CD14-positive monocyte (primary cell): ENCODE measurements around the gene FAM117B. TPM values are rescaled to one million over a fixed set of nuclear protein-coding genes. Genes with fewer than 3 reads are reported as not detected.

Source experiments
- DNase-seq, 3 donors: peaks; one replicate each; pipeline ENCODE4 v3.0.0-alpha.2; 2011 to 2022
- H2AFZ ChIP-seq: 2 replicates; pipeline ENCODE4 v1.6.0; 2012; ENCODE audit warnings: mild to moderate bottlenecking, low read depth, low read length, inconsistent platforms; ENCODE audit not compliant: insufficient read depth, poor library complexity, severe bottlenecking
- H3K27ac ChIP-seq, 2 donors: 1 replicate in 1 of 2; 2 replicates in 1 of 2; pipeline ENCODE4 v1.5.1; 2012 to 2013; ENCODE audit warnings: low read length in 2 of 2, control low read depth in 1 of 2, inconsistent platforms in 1 of 2, low read depth in 1 of 2, mild to moderate bottlenecking in 1 of 2
- H3K27me3 ChIP-seq, 2 donors: one replicate each; pipeline versions ENCODE4 v1.6.0 to v1.6.1; 2011 to 2013; ENCODE audit warnings: low read length in 2 of 2; ENCODE audit not compliant: control insufficient read depth in 2 of 2, insufficient read depth in 2 of 2
- H3K36me3 ChIP-seq, 2 donors: replicated peaks in 1 of 2; 1 replicate in 1 of 2; 2 replicates in 1 of 2; pipeline versions ENCODE4 v1.5.1 to v1.6.1; 2012 to 2013; ENCODE audit warnings: low read length in 2 of 2, control low read depth in 1 of 2, inconsistent platforms in 1 of 2, mild to moderate bottlenecking in 1 of 2; ENCODE audit not compliant: insufficient read depth in 2 of 2, control insufficient read depth in 1 of 2
- H3K4me1 ChIP-seq, 2 donors: 1 replicate in 1 of 2; 2 replicates in 1 of 2; pipeline versions ENCODE4 v1.5.1 to v1.6.1; 2012 to 2013; ENCODE audit warnings: low read length in 2 of 2, control low read depth in 1 of 2, inconsistent platforms in 1 of 2, mild to moderate bottlenecking in 1 of 2, moderate library complexity in 1 of 2; ENCODE audit not compliant: insufficient read depth in 2 of 2, control insufficient read depth in 1 of 2
- H3K4me2 ChIP-seq: replicated peaks from 2 replicates; pipeline ENCODE3; 2012; ENCODE audit warnings: low read length, moderate library complexity, mild to moderate bottlenecking; ENCODE audit not compliant: poor library complexity, severe bottlenecking; ENCODE audit errors: extremely low read depth
- H3K4me3 ChIP-seq, 3 experiments: fragments of 200-600 bp in 1 of 3; sonication (generic) in 1 of 3; replicated peaks in 1 of 3; 1 replicate in 2 of 3; 2 replicates in 1 of 3; pipeline ENCODE4 v1.5.1; 2011 to 2013; ENCODE audit warnings: low read length in 3 of 3, mild to moderate bottlenecking in 3 of 3, control low read depth in 2 of 3, low read depth in 2 of 3, inconsistent platforms in 1 of 3, moderate library complexity in 1 of 3
- H3K79me2 ChIP-seq: 2 replicates; pipeline ENCODE4 v1.6.0; 2012; ENCODE audit warnings: mild to moderate bottlenecking, control low read depth, inconsistent platforms, low read length, moderate library complexity; ENCODE audit not compliant: insufficient read depth
- H3K9ac ChIP-seq: 2 replicates; pipeline ENCODE4 v1.6.0; 2017; ENCODE audit warnings: low read length, mild to moderate bottlenecking; ENCODE audit not compliant: insufficient read depth, poor library complexity, severe bottlenecking
- H3K9me3 ChIP-seq, 2 donors: replicated peaks in 1 of 2; 1 replicate in 1 of 2; 2 replicates in 1 of 2; pipeline versions ENCODE4 v1.5.1 to v1.6.1; 2012 to 2013; ENCODE audit warnings: low read length in 2 of 2, control low read depth in 1 of 2; ENCODE audit not compliant: control insufficient read depth in 1 of 2, insufficient read depth in 1 of 2
- H4K20me1 ChIP-seq: 2 replicates; pipeline ENCODE4 v1.6.0; 2012; ENCODE audit warnings: mild to moderate bottlenecking, low read length, control low read depth, moderate library complexity; ENCODE audit not compliant: insufficient read depth
- H3K27ac Mint-ChIP-seq, 7 donors: one replicate each; pipeline ENCODE4 v1.8.0; 2020; ENCODE audit warnings: mild to moderate bottlenecking in 7 of 7, mixed read lengths in 7 of 7, moderate library complexity in 6 of 7, inconsistent platforms in 2 of 7
- H3K27me3 Mint-ChIP-seq, 3 donors: one replicate each; pipeline ENCODE4 v1.8.0; 2021 to 2022; ENCODE audit warnings: low read depth in 3 of 3, mild to moderate bottlenecking in 3 of 3, mixed read lengths in 3 of 3, moderate library complexity in 3 of 3, inconsistent platforms in 1 of 3
- H3K36me3 Mint-ChIP-seq, 2 donors: one replicate each; pipeline ENCODE4 v1.8.0; 2020; ENCODE audit warnings: mixed read lengths in 2 of 2, inconsistent platforms in 1 of 2, mild to moderate bottlenecking in 1 of 2
- H3K4me1 Mint-ChIP-seq: one replicate; pipeline ENCODE4 v1.8.0; 2020; ENCODE audit warnings: mild to moderate bottlenecking, mixed read lengths
- H3K4me3 Mint-ChIP-seq, 2 donors: one replicate each; pipeline ENCODE4 v1.8.0; 2020; ENCODE audit warnings: mild to moderate bottlenecking in 2 of 2, mixed read lengths in 2 of 2, moderate library complexity in 1 of 2
- H3K9me3 Mint-ChIP-seq, 7 donors: one replicate each; pipeline ENCODE4 v1.8.0; 2020 to 2022; ENCODE audit warnings: mixed read lengths in 7 of 7, mild to moderate bottlenecking in 6 of 7, moderate library complexity in 6 of 7, inconsistent platforms in 2 of 7
- WGBS: methylation state at CpG from one replicate; pipeline ENCODE4 v1.1.5; 2013; ENCODE audit warnings: missing lambda C conversion rate; ENCODE audit not compliant: insufficient coverage; 5-methylcytosine and 5-hydroxymethylcytosine counted together
- intact Hi-C, 2 donors: fragments of 100-400 bp; cut with micrococcal nuclease; formaldehyde crosslinking; loops; one replicate each; pipeline versions ENCODE4 v1.15.0 to v1.15.1; 2023
- polyA plus RNA-seq, 3 donors: library from polyadenylated mRNA; depleted of rRNA in 1 of 3; unstranded in 2 of 3; stranded (reverse) in 1 of 3; fragments of 300-500 nt in 2 of 3; fragments of >200 nt in 1 of 3; fragmentation: Illumina TruSeq in 2 of 3; gene quantifications; 1 replicate in 2 of 3; 2 replicates in 1 of 3; pipeline ENCODE4 v1.2.3, GENCODE V29; 2012 to 2021
- TF ChIP-seq, protein P1 (sequence below): fragments of 200-600 bp; IDR thresholded peaks from one replicate; pipeline ENCODE4 v1.8.0; 2022; ENCODE audit warnings: antibody characterized with exemption, mild to moderate bottlenecking

FAM117B gene
- polyA plus RNA-seq, 3 donors: 4.6 to 5.5 (median 4.6) TPM

DNA sequence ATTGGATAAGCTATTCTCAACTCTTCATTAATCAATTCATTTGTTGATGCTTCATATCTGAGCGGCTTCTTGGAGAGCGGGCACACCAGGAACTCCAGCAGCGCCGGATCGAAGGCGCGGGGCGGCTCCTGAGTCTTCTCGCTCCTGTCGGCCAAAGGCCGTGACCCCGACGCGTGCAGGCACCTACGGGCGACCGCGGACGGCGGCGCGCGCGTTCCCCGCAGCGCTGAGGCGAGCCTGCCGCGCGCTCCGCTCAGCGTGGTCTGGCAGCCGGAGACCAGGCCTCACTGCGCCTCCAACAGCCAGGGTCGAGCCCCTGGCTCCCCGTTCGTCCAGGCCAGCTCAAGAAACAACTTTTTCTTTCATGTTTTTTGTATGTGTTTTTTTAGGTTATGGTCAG, 139.3 kb downstream of the FAM117B start:
- Mint-ChIP-seq H3K36me3 (peaks cover 42 to 53% of the 10 kb centered on the region in 2 donors), H3K27ac (no peak overlapping the region), H3K4me1 (no peaks in the 10 kb centered on the region), H3K9me3 (no peaks in the 10 kb centered on the region), H3K27me3 (peaks cover 0 to 2% (median 0%) of the 10 kb centered on the region in 3 donors), H3K4me3 (no peak overlapping the region)
- Histone ChIP-seq H3K4me1 (no peaks in the 10 kb centered on the region), H3K79me2 (no peaks in the 10 kb centered on the region), H3K4me3 (no peak overlapping the region), H3K4me2 (no peak overlapping the region), H3K9me3 (no peaks in the 10 kb centered on the region), H3K9ac (no peak overlapping the region), H3K27ac (no peak overlapping the region), H3K27me3 (no peaks in the 10 kb centered on the region), H2AFZ (no peak overlapping the region), H4K20me1 (no peaks in the 10 kb centered on the region), H3K36me3 (peaks cover 28 to 62% of the 10 kb centered on the region in 2 donors)
- no peak for DNase-seq
- TF ChIP-seq, protein P1, sequence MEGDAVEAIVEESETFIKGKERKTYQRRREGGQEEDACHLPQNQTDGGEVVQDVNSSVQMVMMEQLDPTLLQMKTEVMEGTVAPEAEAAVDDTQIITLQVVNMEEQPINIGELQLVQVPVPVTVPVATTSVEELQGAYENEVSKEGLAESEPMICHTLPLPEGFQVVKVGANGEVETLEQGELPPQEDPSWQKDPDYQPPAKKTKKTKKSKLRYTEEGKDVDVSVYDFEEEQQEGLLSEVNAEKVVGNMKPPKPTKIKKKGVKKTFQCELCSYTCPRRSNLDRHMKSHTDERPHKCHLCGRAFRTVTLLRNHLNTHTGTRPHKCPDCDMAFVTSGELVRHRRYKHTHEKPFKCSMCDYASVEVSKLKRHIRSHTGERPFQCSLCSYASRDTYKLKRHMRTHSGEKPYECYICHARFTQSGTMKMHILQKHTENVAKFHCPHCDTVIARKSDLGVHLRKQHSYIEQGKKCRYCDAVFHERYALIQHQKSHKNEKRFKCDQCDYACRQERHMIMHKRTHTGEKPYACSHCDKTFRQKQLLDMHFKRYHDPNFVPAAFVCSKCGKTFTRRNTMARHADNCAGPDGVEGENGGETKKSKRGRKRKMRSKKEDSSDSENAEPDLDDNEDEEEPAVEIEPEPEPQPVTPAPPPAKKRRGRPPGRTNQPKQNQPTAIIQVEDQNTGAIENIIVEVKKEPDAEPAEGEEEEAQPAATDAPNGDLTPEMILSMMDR: no peak
- WGBS: 98% methylated on average over 35 of the region's 37 CpGs
- intact Hi-C loops: no loop called here

DNA sequence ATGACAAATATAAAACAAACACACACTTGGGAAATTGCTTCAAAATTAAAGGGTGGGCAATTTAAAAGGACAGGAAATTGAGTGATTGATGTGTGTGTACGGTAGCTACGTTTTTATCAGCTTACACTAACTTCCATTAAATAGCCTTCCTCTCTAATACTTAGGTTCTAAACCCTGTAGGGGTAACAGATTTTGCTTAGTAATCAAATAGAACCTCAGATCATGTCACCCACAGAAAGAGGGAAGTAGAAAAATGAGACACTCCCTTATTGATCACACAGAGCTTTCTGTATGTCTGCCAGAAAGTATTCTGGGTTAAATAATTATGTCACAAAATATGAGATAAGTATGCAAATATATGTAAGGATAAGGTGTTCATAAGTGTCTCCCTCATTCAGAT, 143.4 kb downstream of the FAM117B start:
- Mint-ChIP-seq H3K4me3 (no peak overlapping the region), H3K36me3 (peaks cover 50 to 58% of the 10 kb centered on the region in 2 donors), H3K27ac (no peak overlapping the region), H3K9me3 (no peaks in the 10 kb centered on the region), H3K27me3 (peaks cover 0 to 2% (median 0%) of the 10 kb centered on the region in 3 donors), H3K4me1 (no peaks in the 10 kb centered on the region)
- Histone ChIP-seq H3K27me3 (no peaks in the 10 kb centered on the region), H3K27ac (no peak overlapping the region), H3K9ac (no peak overlapping the region), H2AFZ (no peak overlapping the region), H3K79me2 (no peaks in the 10 kb centered on the region), H4K20me1 (no peaks in the 10 kb centered on the region), H3K36me3 (peaks cover 15 to 63% of the 10 kb centered on the region in 2 donors), H3K9me3 (no peaks in the 10 kb centered on the region), H3K4me1 (no peaks in the 10 kb centered on the region), H3K4me3 (no peak overlapping the region), H3K4me2 (no peak overlapping the region)
- intact Hi-C loops: no loop called here
- no CpG with 5 or more reads among the region's 2 CpGs for WGBS
- TF ChIP-seq, protein P1: no peak
- no peak for DNase-seq
